HL-60 (cell line): Measurements from ENCODE around the gene PRDM2.
"Not testable (repeated sequence)": the region's sequence is repeated elsewhere in the genome, so short reads cannot be mapped to it uniquely, and the experiment has no call there.

Source experiments
- DNase-seq, 2 experiments: peaks; one replicate each; pipeline ENCODE4 v3.0.0-alpha.2; 2010 to 2020; ENCODE audit warnings: low read depth in 1 of 2, low spot score in 1 of 2
- H3K27ac ChIP-seq: fragments of 250-450 bp; sonication (Bioruptor Pico); replicated peaks from 2 replicates; pipeline ENCODE4 v1.5.1; 2020; ENCODE audit warnings: mild to moderate bottlenecking, moderate library complexity
- H3K27me3 ChIP-seq: fragments of 250-450 bp; sonication (Bioruptor Pico); 2 replicates; pipeline ENCODE4 v1.5.1; 2021; ENCODE audit warnings: mild to moderate bottlenecking, moderate library complexity; ENCODE audit not compliant: insufficient read depth, poor library complexity, severe bottlenecking
- H3K4me3 ChIP-seq: replicated peaks from 2 replicates; pipeline ENCODE4 v1.5.1; 2011; ENCODE audit warnings: mild to moderate bottlenecking, control low read depth, low read length; ENCODE audit not compliant: insufficient read depth
- CTCF ChIP-seq: IDR thresholded peaks from one replicate; pipeline ENCODE4 v1.5.1; 2011; ENCODE audit warnings: low read length, control low read depth, inconsistent platforms; ENCODE audit not compliant: insufficient read depth
- GABPA ChIP-seq: IDR thresholded peaks from 2 replicates; pipeline ENCODE4 v1.6.1; 2012; ENCODE audit warnings: low read depth
- POLR2AphosphoS5 ChIP-seq: IDR thresholded peaks from 2 replicates; pipeline ENCODE4 v1.6.1; 2012; ENCODE audit warnings: low read depth
- REST ChIP-seq: IDR thresholded peaks from 2 replicates; pipeline ENCODE4 v1.6.1; 2012; ENCODE audit warnings: low read depth; ENCODE audit not compliant: insufficient replicate concordance
- SPI1 ChIP-seq: IDR thresholded peaks from 2 replicates; pipeline ENCODE4 v1.6.1; 2012; ENCODE audit warnings: low read depth, mild to moderate bottlenecking, borderline replicate concordance

Gene PRDM2

GRCh38 chr1:13681921-13682320 lies 18.1 kb upstream of the PRDM2 start:
- no peak for DNase-seq

GRCh38 chr1:13682444-13682843 lies 17.5 kb upstream of the PRDM2 start:
- no peak overlapping the region for H3K27ac ChIP-seq
- H3K27me3 ChIP-seq: no peaks in the 10 kb centered on the region
- TF ChIP-seq REST (no peak), GABPA (no peak), POLR2AphosphoS5 (no peak), SPI1 (no peak), CTCF (no peak)
- no peak for DNase-seq
- H3K4me3 ChIP-seq: no peak overlapping the region

More at GRCh38 chr1:13681921-13682320, 18.1 kb upstream of the PRDM2 start:
- no peak for TF ChIP-seq REST
- TF ChIP-seq SPI1: no peak
- no peak for TF ChIP-seq GABPA
- TF ChIP-seq CTCF: no peak
- no peak for TF ChIP-seq POLR2AphosphoS5
- Histone ChIP-seq H3K4me3 (no peak overlapping the region), H3K27me3 (no peaks in the 10 kb centered on the region), H3K27ac (no peak overlapping the region)

GRCh38 chr1:13683206-13683605 lies 16.8 kb upstream of the PRDM2 start:
- peaks cover 2% of the 10 kb centered on the region for H3K27me3 ChIP-seq
- TF ChIP-seq POLR2AphosphoS5 (no peak), CTCF (no peak), GABPA (no peak)
- no peak for DNase-seq

GRCh38 chr1:13687151-13687715 lies 12.8 kb upstream of the PRDM2 start:
- Histone ChIP-seq H3K27ac (no peak overlapping the region), H3K4me3 (no peak overlapping the region), H3K27me3 (peaks cover 2% of the 10 kb centered on the region)
- DNase-seq: no peak
- TF ChIP-seq SPI1: no peak
- no peak for TF ChIP-seq CTCF
- no peak for TF ChIP-seq GABPA
- no peak for TF ChIP-seq REST
- no peak for TF ChIP-seq POLR2AphosphoS5

More at GRCh38 chr1:13683206-13683605, 16.8 kb upstream of the PRDM2 start:
- H3K27ac ChIP-seq: no peak overlapping the region
- H3K4me3 ChIP-seq: no peak overlapping the region

- H3K4me3 ChIP-seq, DNase-seq, H3K27me3 ChIP-seq, H3K27ac ChIP-seq: not testable (repeated sequence)
Observed at GRCh38 chr1:13693094-13693493, 6.9 kb upstream of the PRDM2 start.
